ENCODE measurements around the gene PMM1.

DNA sequence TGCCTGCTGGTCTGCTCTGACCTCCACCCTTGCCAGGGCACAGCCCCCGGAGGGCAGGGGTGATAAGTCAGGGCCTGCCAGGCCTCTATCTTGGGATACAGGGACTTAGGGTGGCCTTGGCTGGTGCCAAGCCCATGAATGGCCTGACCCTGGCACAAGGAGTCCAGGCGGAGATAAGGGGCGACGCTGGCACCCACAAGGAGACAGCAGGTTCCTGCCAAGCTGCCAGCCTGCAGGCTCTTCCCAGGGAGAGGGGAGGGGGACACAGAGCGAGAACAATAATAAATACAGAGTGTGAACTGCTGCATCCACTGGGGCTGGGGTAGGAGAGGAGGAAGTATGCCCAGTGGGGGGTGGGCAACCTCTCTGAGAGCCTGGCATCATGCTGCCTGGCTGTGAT lies 27.9 kb downstream of the PMM1 start:
- TF ChIP-seq, protein P1, sequence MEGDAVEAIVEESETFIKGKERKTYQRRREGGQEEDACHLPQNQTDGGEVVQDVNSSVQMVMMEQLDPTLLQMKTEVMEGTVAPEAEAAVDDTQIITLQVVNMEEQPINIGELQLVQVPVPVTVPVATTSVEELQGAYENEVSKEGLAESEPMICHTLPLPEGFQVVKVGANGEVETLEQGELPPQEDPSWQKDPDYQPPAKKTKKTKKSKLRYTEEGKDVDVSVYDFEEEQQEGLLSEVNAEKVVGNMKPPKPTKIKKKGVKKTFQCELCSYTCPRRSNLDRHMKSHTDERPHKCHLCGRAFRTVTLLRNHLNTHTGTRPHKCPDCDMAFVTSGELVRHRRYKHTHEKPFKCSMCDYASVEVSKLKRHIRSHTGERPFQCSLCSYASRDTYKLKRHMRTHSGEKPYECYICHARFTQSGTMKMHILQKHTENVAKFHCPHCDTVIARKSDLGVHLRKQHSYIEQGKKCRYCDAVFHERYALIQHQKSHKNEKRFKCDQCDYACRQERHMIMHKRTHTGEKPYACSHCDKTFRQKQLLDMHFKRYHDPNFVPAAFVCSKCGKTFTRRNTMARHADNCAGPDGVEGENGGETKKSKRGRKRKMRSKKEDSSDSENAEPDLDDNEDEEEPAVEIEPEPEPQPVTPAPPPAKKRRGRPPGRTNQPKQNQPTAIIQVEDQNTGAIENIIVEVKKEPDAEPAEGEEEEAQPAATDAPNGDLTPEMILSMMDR (IDR thresholded peaks at IDR 0.05; ENCODE audit: insufficient read depth, low read depth, low read length): no peak
- TF ChIP-seq EZH2 (IDR thresholded peaks at IDR 0.05; ENCODE audit: insufficient read depth, low read length): no peak
